ENCODE results near the gene PFKM. TPM values are rescaled to one million over a fixed set of nuclear protein-coding genes. Genes with fewer than 3 reads are reported as not detected.

The PFKM gene
- total RNA-seq, 2 donors from 2014 or later: 90.0 to 107 TPM

DNA sequence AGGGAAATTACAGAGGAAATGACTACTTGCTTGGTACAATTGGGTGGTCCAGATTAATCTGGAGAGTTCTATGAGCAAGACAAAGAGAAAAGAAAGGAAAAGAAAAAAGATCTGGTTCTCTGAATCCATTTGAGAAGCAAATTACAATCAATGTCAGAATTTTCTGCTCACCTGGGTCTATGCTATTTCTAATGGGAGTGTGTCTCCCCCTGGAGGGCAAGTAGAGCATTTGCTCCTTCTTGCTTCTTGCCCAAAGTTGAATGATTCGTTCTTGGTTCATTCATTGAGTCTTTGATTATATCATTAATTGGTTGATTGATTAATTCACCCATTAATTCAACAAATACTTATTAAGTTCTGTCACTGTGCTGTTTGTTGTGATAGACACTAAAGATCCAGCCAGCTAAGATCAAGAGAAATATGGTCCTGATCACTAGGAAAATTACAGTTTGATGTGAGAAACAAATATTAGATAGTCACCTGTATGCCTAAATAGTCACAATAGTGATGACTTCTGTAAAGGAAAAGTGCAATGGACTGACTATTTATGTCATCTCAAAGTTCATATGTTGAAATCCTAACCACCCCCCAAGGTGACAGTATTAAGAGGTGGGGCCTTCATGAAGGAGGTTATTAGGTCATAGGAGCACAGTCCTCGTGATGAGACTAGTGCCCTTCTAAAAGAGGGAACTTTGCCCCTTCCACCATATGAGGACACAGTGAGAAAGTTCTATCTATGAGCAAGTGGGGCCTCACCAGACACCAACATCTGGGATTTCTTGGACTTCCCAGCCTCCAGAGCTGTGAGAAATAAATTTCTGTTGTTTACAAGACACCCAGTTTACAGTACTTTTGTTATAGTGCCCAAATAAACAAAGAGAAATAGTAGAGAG is 46.2 kb downstream of the PFKM start:
- H3K4me1 Mint-ChIP-seq: no peaks in the 10 kb centered on the region
- Histone ChIP-seq H3K27me3 (ENCODE audit: control insufficient read depth, insufficient read depth, low read length, poor library complexity, severe bottlenecking) (peaks cover 39% of the 10 kb centered on the region), H3K36me3 (ENCODE audit: control insufficient read depth, insufficient read depth, low read length) (no peaks in the 10 kb centered on the region), H3K4me1 (ENCODE audit: control insufficient read depth, insufficient read depth, low read length) (no peaks in the 10 kb centered on the region), H3K4me3 (ENCODE audit: low read length) (no peak overlapping the region), H3K9ac (ENCODE audit: extremely low read depth, low read length, poor library complexity, severe bottlenecking) (no peak overlapping the region), H3K9me3 (ENCODE audit: control insufficient read depth, low read length) (no peaks in the 10 kb centered on the region), H3K27ac (ENCODE audit: low read depth, low read length) (no peak overlapping the region)
- peaks cover 48% of the 10 kb centered on the region for H3K27me3 Mint-ChIP-seq (ENCODE audit: insufficient read depth)
- H3K9me3 Mint-ChIP-seq: no peaks in the 10 kb centered on the region
- H3K4me3 Mint-ChIP-seq: no peak overlapping the region
- TF ChIP-seq, protein P1, sequence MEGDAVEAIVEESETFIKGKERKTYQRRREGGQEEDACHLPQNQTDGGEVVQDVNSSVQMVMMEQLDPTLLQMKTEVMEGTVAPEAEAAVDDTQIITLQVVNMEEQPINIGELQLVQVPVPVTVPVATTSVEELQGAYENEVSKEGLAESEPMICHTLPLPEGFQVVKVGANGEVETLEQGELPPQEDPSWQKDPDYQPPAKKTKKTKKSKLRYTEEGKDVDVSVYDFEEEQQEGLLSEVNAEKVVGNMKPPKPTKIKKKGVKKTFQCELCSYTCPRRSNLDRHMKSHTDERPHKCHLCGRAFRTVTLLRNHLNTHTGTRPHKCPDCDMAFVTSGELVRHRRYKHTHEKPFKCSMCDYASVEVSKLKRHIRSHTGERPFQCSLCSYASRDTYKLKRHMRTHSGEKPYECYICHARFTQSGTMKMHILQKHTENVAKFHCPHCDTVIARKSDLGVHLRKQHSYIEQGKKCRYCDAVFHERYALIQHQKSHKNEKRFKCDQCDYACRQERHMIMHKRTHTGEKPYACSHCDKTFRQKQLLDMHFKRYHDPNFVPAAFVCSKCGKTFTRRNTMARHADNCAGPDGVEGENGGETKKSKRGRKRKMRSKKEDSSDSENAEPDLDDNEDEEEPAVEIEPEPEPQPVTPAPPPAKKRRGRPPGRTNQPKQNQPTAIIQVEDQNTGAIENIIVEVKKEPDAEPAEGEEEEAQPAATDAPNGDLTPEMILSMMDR (conservative IDR thresholded peaks at IDR 0.05): peak; percentile 97
- no peak overlapping the region for H3K27ac Mint-ChIP-seq
- peak; percentile 78 for DNase-seq
- WGBS, 2 experiments (ENCODE audit: insufficient coverage in 1 of 2, insufficient read length in 1 of 2): 50 to 60% methylated on average over 1 of the region's 2 CpGs
- no peaks in the 10 kb centered on the region for H3K36me3 Mint-ChIP-seq (ENCODE audit: low read depth)

DNA sequence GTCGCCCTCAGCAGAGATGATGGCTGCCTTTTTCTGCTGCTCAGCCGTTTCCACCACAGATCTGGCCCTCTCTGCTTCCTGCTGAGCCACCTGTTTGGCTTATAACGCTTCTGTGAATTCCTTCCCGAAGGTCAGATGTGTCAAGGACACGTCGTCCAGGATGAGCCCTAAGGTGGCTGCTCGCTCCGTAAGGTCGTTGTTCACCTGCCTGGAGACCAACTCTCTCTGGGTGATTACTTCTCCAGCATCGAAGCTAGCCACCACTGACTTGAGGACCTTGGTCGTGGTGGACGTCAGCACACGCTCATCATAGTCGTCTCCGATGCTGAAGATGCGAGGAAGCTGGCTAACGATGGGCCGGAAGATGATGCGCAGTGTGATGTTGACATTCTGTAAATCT is 49.8 kb downstream of the PFKM start:
- Mint-ChIP-seq H3K9me3 (no peaks in the 10 kb centered on the region), H3K4me3 (no peak overlapping the region)
- WGBS, 2 experiments (ENCODE audit: insufficient coverage in 1 of 2, insufficient read length in 1 of 2): 86 to 87% methylated on average over 19 of the region's 19 CpGs

DNA sequence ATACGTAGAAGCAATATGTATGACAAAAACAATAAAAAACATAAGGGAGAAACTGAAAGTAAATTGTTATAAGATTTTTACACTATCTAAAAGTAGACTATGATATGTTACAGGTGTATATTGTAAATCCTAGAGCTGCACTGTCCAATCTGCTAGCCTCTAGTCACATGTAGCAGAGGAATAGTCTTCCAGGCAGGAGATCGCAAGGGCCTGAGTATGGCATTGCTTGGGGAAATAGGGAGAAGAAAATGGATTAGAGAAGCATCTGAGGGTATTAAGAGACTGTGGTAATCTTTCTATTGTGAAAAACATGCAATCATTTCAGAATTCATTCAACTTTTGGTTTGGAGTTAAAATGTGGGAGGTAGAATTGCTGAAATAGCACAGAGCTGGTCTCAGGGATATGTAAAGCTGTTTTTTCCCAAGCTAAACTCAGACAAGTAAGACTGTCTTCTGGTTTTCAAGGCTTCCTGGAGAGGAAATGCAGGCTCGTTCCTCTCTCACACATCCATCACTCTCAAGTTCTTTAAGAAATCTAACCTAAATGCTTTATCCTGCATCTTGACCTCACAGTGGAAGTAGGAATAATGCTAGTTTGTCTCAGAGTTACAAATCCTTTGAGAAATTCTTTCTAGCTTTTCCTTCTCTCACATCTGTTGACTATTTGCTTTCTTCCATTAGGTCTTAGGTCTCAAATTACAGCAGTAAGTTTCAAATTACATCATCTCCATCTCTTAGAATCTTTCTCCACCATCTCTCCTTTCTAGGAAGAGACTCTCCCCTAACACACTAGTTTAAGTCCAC is 56.7 kb downstream of the PFKM start:
- Mint-ChIP-seq H3K4me3 (no peak overlapping the region), H3K27me3 (ENCODE audit: insufficient read depth) (peaks cover 58% of the 10 kb centered on the region), H3K27ac (no peak overlapping the region), H3K4me1 (peaks cover 9% of the 10 kb centered on the region), H3K9me3 (no peaks in the 10 kb centered on the region), H3K36me3 (ENCODE audit: low read depth) (no peaks in the 10 kb centered on the region)
- TF ChIP-seq, protein P1 (conservative IDR thresholded peaks at IDR 0.05): no peak
- Histone ChIP-seq H3K27ac (ENCODE audit: low read depth, low read length) (peak overlapping the region; percentile 19), H3K36me3 (ENCODE audit: control insufficient read depth, insufficient read depth, low read length) (no peaks in the 10 kb centered on the region), H3K4me1 (ENCODE audit: control insufficient read depth, insufficient read depth, low read length) (no peaks in the 10 kb centered on the region), H3K9ac (ENCODE audit: extremely low read depth, low read length, poor library complexity, severe bottlenecking) (no peak overlapping the region), H3K9me3 (ENCODE audit: control insufficient read depth, low read length) (no peaks in the 10 kb centered on the region), H3K27me3 (ENCODE audit: control insufficient read depth, insufficient read depth, low read length, poor library complexity, severe bottlenecking) (peaks cover 30% of the 10 kb centered on the region), H3K4me3 (ENCODE audit: low read length) (no peak overlapping the region)
- DNase-seq: no peak
- 74 to 100% methylated on average over 1 to 3 of the region's 3 CpGs for whole genome bisulfite sequencing, 2 experiments (ENCODE audit: insufficient coverage in 1 of 2, insufficient read length in 1 of 2)

More for the DNA sequence above, 49.8 kb downstream of the PFKM start:
- H3K27ac Mint-ChIP-seq: no peak overlapping the region
- H3K4me1 Mint-ChIP-seq: no peaks in the 10 kb centered on the region
- Histone ChIP-seq H3K4me1 (ENCODE audit: control insufficient read depth, insufficient read depth, low read length) (no peaks in the 10 kb centered on the region), H3K27ac (ENCODE audit: low read depth, low read length) (no peak overlapping the region), H3K36me3 (ENCODE audit: control insufficient read depth, insufficient read depth, low read length) (no peaks in the 10 kb centered on the region), H3K9me3 (ENCODE audit: control insufficient read depth, low read length) (no peaks in the 10 kb centered on the region), H3K4me3 (ENCODE audit: low read length) (no peak overlapping the region), H3K9ac (ENCODE audit: extremely low read depth, low read length, poor library complexity, severe bottlenecking) (no peak overlapping the region), H3K27me3 (ENCODE audit: control insufficient read depth, insufficient read depth, low read length, poor library complexity, severe bottlenecking) (peaks cover 19% of the 10 kb centered on the region)
- DNase-seq: no peak
- TF ChIP-seq, protein P1 (conservative IDR thresholded peaks at IDR 0.05): no peak
- H3K36me3 Mint-ChIP-seq (ENCODE audit: low read depth): no peaks in the 10 kb centered on the region
- peaks cover 32% of the 10 kb centered on the region for H3K27me3 Mint-ChIP-seq (ENCODE audit: insufficient read depth)

Data from endodermal cell (in vitro differentiated cells).